ENCODE measurements around the gene NPR2.

Gene NPR2

DNA sequence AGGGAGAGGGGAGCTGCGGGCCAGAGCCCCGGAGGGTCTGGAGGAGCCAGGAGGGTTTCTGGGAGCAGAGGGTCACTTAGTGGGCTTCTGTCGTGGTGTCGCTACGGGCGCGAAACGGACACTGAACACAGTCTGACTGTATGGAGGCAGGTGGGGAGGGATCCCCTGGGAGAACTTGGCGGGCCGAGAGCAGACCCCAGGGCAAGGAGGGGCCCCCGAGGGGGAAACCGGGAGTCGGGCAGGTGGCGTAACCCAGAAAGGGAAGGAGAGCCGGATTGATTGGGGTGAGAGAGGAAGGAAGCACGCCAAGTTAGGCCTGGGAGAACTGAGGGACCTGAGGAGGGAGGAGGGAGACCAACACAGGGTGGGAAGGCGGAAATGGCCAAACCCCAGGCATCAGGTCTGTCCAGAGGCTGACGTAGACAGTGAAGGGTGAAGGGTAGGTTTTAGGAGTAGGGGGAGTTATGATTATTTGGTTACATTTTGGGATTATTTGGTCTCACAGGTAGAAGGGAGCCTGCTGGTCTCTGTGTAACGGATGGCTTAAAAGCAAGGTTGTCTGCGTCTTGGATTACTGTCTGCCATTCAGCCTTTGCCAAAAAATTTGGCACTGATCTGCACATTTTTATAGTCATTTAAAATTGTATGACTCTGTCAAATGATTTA lies 34.0 kb upstream of the NPR2 start:
- H3K4me2 ChIP-seq: peak overlapping the region; percentile 91 to 100 (median 97)
- peaks cover 15 to 29% (median 22%) of the 10 kb centered on the region in 11 experiments; a peak in 20 of 22 replicates for H3K36me3 ChIP-seq
- H3K4me3 ChIP-seq: peak overlapping the region; percentile 56 to 72 (median 60)
- H4K20me1 ChIP-seq: peaks cover 0 to 7% (median 0%) of the 10 kb centered on the region in 11 experiments; a peak in 1 of 22 replicates
- H3K9me3 ChIP-seq (replicated peaks in 1 of 11): no peaks in the 10 kb centered on the region
- H3K27ac ChIP-seq: peak overlapping the region; percentile 35 to 81 (median 65); a peak in 20 of 22 replicates
- H3K9ac ChIP-seq: peak overlapping the region; percentile 49 to 81 (median 69); a peak in 20 of 22 replicates
- no peaks in the 10 kb centered on the region for H3K27me3 ChIP-seq
- H3K4me1 ChIP-seq: peaks cover 50 to 79% (median 70%) of the 10 kb centered on the region in 10 experiments
- no peak for TF ChIP-seq Cebpa-rat (IDR thresholded peaks at IDR 0.05)

DNA sequence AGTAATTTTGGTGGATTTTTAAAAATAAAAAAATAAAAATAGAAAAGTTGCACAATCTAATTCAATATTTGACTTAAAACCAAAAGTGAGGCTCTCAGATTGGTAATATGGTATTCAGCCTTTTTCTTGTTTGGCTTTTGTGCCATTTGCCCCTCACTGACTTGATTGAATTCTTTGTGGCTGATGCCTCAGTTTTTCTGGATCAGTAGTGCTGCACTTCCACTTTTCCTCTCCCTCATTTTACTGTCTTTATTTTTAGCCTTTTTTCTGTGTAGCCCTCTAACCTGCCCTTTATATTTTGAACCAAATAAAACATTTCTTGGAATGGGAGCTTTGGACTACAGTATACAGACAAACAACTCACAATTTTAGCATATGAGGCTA lies 33.5 kb upstream of the NPR2 start:
- peaks cover 0 to 7% (median 0%) of the 10 kb centered on the region in 11 experiments; a peak in 1 of 22 replicates for H4K20me1 ChIP-seq
- peak overlapping the region in 3 of 10 experiments; percentile 59 to 62 (median 61); a peak in 2 of 20 replicates for H3K4me3 ChIP-seq
- peaks cover 50 to 79% (median 73%) of the 10 kb centered on the region in 10 experiments for H3K4me1 ChIP-seq
- no peaks in the 10 kb centered on the region for H3K9me3 ChIP-seq (replicated peaks in 1 of 11)
- no peaks in the 10 kb centered on the region for H3K27me3 ChIP-seq
- H3K4me2 ChIP-seq: peak overlapping the region; percentile 91 to 100 (median 97); a peak in 21 of 22 replicates
- H3K36me3 ChIP-seq: peaks cover 10 to 24% (median 16%) of the 10 kb centered on the region in 11 experiments; a peak in 20 of 22 replicates
- peak overlapping the region in 7 of 11 experiments; percentile 57 to 81 (median 77); a peak in 13 of 22 replicates for H3K27ac ChIP-seq
- H3K9ac ChIP-seq: peak overlapping the region in 2 of 11 experiments; percentile 69 to 81; a peak in 4 of 22 replicates
- TF ChIP-seq Cebpa-rat (IDR thresholded peaks at IDR 0.05): peak in 2 of 11 experiments; percentile 10 to 53; a peak in 1 of 22 replicates

DNA sequence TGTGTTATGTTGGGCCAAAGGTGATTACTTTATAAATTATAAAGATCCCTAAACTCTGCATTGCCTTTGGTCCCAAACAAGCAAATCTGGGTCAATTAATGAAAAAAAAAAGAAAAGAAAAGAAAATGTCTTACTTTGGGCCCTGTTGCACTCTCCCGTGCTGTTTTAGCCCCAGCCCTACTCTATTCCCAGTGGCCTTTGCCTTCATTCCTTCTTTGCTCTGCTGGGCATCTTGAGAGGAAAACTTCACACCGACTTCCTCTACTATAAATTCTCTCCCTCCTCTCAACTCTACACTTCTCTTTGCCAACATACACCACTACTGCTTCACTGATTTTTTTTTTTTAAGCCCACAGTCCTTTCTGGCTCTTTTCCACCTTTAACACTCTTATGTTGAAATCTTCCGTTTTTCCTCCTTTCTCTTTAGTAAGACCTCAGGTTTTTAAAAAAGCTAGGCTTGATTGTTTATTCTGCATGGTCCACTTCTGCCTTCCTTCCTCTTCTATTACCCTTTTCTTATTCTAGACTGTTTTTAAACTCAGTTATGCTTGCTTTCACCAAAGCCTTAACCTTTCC lies 32.8 kb upstream of the NPR2 start:
- peak overlapping the region in 3 of 11 experiments; percentile 3 to 81 (median 29); a peak in 3 of 22 replicates for H3K9ac ChIP-seq
- TF ChIP-seq Cebpa-rat (IDR thresholded peaks at IDR 0.05): no peak
- H4K20me1 ChIP-seq: peaks cover 0 to 7% (median 0%) of the 10 kb centered on the region in 11 experiments; a peak in 1 of 22 replicates
- H3K4me2 ChIP-seq: peak overlapping the region; percentile 40 to 100 (median 96)
- H3K27me3 ChIP-seq: no peaks in the 10 kb centered on the region
- H3K9me3 ChIP-seq (replicated peaks in 1 of 11): no peaks in the 10 kb centered on the region
- peaks cover 50 to 79% (median 73%) of the 10 kb centered on the region in 10 experiments for H3K4me1 ChIP-seq
- H3K4me3 ChIP-seq: no peak overlapping the region
- H3K36me3 ChIP-seq: peaks cover 3 to 17% (median 10%) of the 10 kb centered on the region in 11 experiments; a peak in 19 of 22 replicates
- H3K27ac ChIP-seq: peak overlapping the region in 7 of 11 experiments; percentile 22 to 81 (median 77); a peak in 11 of 22 replicates

DNA sequence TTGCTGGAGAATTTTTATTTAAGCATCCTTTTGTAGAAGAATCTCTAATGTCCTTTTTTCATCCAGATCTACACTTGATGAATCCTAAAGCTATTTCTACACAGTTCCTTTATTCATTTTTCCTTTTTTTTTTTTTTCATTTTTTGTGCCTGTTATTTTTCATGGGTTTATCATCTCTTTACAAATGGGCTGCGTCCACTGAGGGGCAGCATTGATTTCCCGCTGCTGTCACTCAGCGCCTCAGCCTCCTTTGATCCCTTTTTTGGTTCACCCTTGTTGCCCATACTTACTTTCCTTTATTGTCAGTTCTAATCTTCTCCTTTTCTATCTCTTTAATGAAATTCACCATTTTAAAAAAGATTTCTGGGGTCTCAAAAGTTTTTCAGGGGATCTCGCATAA lies 31.6 kb upstream of the NPR2 start:
- Histone ChIP-seq H3K9ac (no peak overlapping the region), H4K20me1 (peaks cover 0 to 7% (median 0%) of the 10 kb centered on the region in 11 experiments; a peak in 1 of 22 replicates), H3K36me3 (peaks cover 0 to 7% (median 0%) of the 10 kb centered on the region in 11 experiments; a peak in 8 of 22 replicates), H3K4me1 (peaks cover 50 to 75% (median 67%) of the 10 kb centered on the region in 10 experiments), H3K9me3 (replicated peaks in 1 of 11) (0 out of 22 replicates have a peak, but pooled peaks cover 0 to 4% (median 0%) of the 10 kb centered on the region in 11 experiments), H3K4me3 (no peak overlapping the region), H3K27ac (no peak overlapping the region), H3K4me2 (peak overlapping the region in 10 of 11 experiments; percentile 41 to 99 (median 93); a peak in 17 of 22 replicates), H3K27me3 (no peaks in the 10 kb centered on the region)
- no peak for TF ChIP-seq Cebpa-rat (IDR thresholded peaks at IDR 0.05)

DNA sequence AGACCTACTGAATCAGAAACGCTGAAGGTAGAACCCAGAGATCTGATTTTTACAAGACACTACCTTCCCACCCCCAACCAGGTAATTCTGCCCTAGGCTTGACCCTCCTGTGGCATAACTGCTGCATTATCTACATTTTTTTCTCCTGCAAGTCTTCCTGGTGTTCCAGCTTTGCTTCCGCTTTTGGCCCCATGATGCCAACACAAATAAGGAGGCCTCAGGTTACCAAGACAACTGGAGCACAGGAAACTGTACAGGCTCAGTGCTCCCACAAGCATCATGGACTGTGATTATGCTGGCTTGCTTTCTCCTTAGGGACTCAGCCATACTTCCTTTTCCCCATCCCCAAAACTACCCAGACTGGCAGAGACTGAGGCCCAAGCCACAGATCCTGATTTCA lies 30.7 kb upstream of the NPR2 start:
- Histone ChIP-seq H3K4me3 (peak overlapping the region in 1 of 10 experiments; percentile 5; a peak in 1 of 20 replicates), H3K9ac (no peak overlapping the region; a peak in 1 of 22 replicates), H3K4me2 (peak overlapping the region; percentile 41 to 99 (median 79)), H4K20me1 (peaks cover 0 to 7% (median 0%) of the 10 kb centered on the region in 11 experiments; a peak in 1 of 22 replicates), H3K27me3 (no peaks in the 10 kb centered on the region), H3K9me3 (replicated peaks in 1 of 11) (0 out of 22 replicates have a peak, but pooled peaks cover 0 to 4% (median 0%) of the 10 kb centered on the region in 11 experiments), H3K36me3 (no peaks in the 10 kb centered on the region), H3K4me1 (peaks cover 48 to 69% (median 59%) of the 10 kb centered on the region in 10 experiments), H3K27ac (peak overlapping the region in 3 of 11 experiments; percentile 14 to 51 (median 40); a peak in 3 of 22 replicates)
- no peak for TF ChIP-seq Cebpa-rat (IDR thresholded peaks at IDR 0.05)

DNA sequence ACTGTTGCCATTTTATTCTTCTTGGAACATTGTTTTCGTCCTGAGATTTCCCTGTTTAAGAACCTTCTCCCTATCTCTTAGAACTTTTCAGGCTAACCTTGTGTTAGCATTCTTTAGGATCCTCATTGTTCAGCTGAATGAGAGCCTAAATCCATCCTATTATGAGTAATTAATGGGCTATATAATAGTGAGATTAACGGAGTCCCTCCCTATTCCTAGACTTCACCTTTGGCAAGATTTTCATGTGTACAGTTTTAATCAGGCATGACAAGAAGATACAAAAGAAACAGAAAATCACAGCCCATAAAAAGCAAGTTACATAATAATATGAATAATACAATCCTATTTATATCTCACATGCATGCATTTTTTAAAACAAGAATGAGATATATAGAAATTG lies 28.2 kb upstream of the NPR2 start:
- Histone ChIP-seq H3K4me3 (no peak overlapping the region), H4K20me1 (no peaks in the 10 kb centered on the region), H3K9ac (no peak overlapping the region), H3K27me3 (no peaks in the 10 kb centered on the region), H3K9me3 (replicated peaks in 1 of 11) (0 out of 22 replicates have a peak, but pooled peaks cover 0 to 4% (median 0%) of the 10 kb centered on the region in 11 experiments), H3K4me2 (no peak overlapping the region), H3K4me1 (peaks cover 23 to 44% (median 33%) of the 10 kb centered on the region in 10 experiments), H3K27ac (no peak overlapping the region), H3K36me3 (no peaks in the 10 kb centered on the region)
- no peak for TF ChIP-seq Cebpa-rat (IDR thresholded peaks at IDR 0.05)

DNA sequence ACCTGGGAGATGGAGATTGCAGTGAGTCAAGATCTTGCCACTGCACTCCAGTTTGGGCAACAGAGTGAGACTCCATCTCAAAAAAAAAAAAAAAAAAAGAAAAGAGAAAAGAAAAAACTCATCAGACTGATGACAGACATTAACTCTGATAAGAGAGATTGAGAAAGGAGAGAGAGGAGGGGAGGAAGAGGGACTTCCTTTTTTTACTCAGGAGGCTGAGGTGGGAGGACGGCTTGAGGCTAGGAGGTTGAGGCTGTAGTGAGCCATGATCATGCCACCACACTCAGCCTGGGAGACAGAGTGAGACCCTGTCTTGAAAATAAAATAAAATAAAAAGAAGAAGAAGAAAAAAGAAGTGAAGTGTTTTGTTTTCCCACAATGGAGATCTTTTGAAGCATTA lies 27.6 kb upstream of the NPR2 start:
- H3K36me3 ChIP-seq: no peaks in the 10 kb centered on the region
- no peak overlapping the region for H3K27ac ChIP-seq
- no peak overlapping the region for H3K4me3 ChIP-seq
- H3K9me3 ChIP-seq (replicated peaks in 1 of 11): 0 out of 22 replicates have a peak, but pooled peaks cover 0 to 4% (median 0%) of the 10 kb centered on the region in 11 experiments
- no peaks in the 10 kb centered on the region for H3K27me3 ChIP-seq
- no peak overlapping the region for H3K9ac ChIP-seq
- peaks cover 16 to 38% (median 27%) of the 10 kb centered on the region in 10 experiments for H3K4me1 ChIP-seq
- H4K20me1 ChIP-seq: no peaks in the 10 kb centered on the region
- H3K4me2 ChIP-seq: no peak overlapping the region
- TF ChIP-seq Cebpa-rat (IDR thresholded peaks at IDR 0.05): no peak

DNA sequence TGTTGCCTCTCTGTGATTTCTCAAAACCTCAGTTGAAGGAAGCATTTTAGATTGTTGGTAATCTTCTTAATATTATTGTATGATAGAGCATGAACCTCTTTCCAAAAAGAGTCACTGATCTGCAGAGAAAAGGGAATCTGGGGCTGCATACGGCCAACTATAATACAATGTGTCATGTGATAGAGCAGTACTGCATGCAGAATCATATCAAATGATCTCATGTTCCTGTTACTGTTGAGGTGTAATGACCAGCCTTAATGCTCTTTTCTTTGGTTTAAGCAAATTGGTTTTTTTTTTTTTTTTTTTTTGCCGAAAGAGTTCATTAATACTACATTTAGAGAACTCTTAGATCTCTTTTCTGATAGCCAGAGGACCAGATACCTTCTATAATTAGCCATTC lies 24.4 kb upstream of the NPR2 start:
- H3K4me2 ChIP-seq: no peak overlapping the region
- no peak for TF ChIP-seq Cebpa-rat (IDR thresholded peaks at IDR 0.05)
- no peak overlapping the region for H3K4me3 ChIP-seq
- H3K27me3 ChIP-seq: no peaks in the 10 kb centered on the region
- H3K27ac ChIP-seq: no peak overlapping the region
- no peaks in the 10 kb centered on the region for H3K36me3 ChIP-seq
- H3K9ac ChIP-seq: no peak overlapping the region
- H3K4me1 ChIP-seq: peaks cover 0 to 7% (median 0%) of the 10 kb centered on the region in 10 experiments; a peak in 3 of 20 replicates
- H3K9me3 ChIP-seq (replicated peaks in 1 of 11): 0 out of 22 replicates have a peak, but pooled peaks cover 0 to 4% (median 0%) of the 10 kb centered on the region in 11 experiments
- no peaks in the 10 kb centered on the region for H4K20me1 ChIP-seq
